H54 (cell line): ENCODE measurements around the gene IL13RA2.
A peak's percentile ranks its signal among the peaks of the same experiment; 100 is the strongest.

Experiments used
- DNase-seq: peaks from one replicate; pipeline ENCODE4 v3.0.0; 2011; ENCODE audit warnings: low spot score, mixed read lengths; ENCODE audit not compliant: insufficient read length
- FAIRE-seq: peaks from 3 replicates; lab custom pipeline; 2011; peaks lifted over from hg19 to GRCh38; lab: Jason Lieb, UNC
- POLR2A ChIP-seq: IDR thresholded peaks from 2 replicates; pipeline ENCODE4 v1.6.1; 2011; ENCODE audit warnings: low read depth, mild to moderate bottlenecking, low read length

IL13RA2 gene

DNA sequence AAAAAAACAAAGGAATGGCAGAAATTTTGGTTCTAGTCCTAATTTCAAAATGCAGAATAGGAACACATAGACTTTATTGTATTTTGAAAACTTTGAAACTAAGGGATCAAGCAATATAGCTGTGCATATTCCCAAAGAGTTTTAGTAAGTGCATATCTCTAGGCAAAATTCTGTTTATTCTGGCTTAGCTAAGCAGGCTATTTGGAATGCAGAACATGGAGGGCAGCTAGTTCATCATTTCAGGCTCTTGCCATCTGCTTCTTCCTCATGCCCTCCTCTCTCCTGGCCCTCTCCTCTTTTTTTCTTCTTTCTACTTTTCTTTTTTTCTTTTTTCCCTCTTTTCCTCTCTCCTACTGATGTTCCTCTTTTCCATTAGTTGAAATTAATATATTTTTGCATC lies 12.0 kb upstream of the IL13RA2 start:
- DNase-seq (no peak), FAIRE-seq (no peak)
- TF ChIP-seq POLR2A = no peak

DNA sequence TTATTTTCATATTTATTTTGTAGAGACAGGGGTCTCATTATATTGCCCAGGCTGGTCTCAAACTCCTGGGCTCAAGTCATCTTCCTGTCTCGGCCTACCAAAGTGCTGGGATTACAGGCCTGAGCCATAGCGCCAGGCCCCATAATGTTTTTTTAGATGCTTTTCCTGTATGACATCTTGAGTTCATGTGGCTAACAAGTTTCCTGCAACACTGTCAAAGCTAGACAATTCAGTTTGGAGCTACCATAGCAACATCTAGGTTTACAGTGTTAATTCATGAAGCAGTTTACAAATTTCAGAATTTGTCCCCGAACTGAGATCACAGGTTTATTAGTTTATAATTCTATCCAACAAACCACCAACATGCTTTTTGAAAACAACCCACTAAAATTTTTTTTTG lies 6.4 kb upstream of the IL13RA2 start:
- FAIRE-seq (no peak), DNase-seq (no peak)
- TF ChIP-seq POLR2A = no peak

DNA sequence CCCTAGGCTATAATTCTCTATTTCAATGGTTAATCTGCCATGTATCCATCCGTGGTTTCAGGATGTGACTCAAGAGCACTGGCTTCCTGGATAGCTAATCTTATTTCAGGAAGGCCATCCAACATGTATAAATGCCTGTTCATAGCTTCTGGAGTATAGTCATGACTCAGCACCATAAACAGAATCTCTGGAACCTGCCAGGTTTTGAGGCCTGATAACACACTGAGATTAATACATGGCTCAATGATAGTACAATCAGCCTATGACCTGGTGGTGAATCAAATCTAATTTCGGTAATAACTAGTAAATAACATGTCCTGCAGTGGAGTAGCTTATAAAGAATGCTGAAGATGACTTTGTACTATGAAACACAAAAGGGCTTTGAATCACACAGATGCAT lies 5.7 kb upstream of the IL13RA2 start:
- peak; percentile 11 for DNase-seq
- FAIRE-seq = peak; percentile 90
- no peak for TF ChIP-seq POLR2A

DNA sequence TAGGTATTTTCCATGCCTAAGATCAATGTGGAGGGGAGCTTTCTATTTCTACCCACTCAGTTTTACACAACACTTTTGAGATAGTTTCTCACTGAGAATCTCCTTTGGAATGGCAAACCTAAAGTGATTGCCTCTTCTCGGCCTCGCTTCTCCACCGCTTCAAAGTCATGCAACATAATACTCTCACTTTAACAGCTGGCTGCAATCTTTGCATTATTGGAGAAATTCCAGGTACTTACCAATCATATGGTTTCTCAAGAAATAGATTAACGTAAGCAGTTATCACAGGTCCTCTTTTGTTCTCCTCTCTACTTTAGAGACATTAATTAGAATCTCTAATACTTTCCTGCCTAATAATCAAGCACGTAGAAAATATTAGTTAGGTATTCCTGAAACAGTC lies 3.7 kb upstream of the IL13RA2 start:
- TF ChIP-seq POLR2A = no peak
- DNase-seq (no peak), FAIRE-seq (no peak)

DNA sequence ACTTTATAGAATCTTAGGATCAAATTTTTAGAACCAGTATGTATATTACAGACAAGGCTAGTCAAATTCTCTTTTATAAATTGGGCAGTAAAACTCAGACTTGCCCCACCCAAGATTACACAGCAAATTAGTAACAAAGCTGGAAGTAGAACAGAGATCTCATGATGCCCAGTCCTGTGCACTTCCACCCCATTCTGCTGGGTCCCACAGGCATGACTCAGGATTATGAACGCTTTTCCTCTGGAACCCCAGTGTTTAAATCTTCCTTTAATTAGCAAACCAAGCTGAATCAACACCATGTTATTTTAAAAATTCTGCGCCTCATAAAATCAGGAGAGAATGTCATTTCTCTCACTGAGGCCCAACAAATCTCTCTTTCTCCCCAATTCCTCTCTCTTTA lies 1.5 kb upstream of the IL13RA2 start:
- FAIRE-seq (peak; percentile 68), DNase-seq (no peak)
- TF ChIP-seq POLR2A = no peak

DNA sequence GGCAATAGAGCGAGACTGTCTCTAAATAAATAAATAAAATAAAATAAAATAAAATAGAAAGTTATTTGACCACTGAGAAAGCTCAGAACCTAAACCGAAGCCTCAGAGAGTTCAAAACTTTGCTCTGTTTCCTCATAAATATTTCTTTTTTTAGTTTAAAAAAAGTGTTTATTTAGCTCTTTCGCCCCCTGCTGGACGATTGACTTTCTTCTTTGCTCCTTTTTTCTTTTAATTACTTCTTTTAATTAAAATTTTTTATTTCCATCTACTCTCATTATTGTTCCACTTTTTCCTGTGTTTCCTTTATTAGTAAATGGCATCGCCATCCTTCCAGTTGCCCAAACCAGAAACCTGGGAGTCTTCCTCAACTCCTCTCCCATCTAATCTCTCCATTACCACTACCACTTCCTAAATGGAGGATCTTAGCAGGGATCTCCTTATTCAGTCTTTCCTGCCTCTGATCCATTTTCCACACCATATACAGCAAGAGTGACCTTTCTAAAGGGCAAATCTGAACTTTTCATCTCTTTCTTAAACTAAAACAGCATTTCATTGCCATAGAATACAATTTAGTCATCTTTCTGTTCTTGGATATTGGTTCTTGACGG lies 728 bp upstream of the IL13RA2 start:
- no peak for FAIRE-seq

DNA sequence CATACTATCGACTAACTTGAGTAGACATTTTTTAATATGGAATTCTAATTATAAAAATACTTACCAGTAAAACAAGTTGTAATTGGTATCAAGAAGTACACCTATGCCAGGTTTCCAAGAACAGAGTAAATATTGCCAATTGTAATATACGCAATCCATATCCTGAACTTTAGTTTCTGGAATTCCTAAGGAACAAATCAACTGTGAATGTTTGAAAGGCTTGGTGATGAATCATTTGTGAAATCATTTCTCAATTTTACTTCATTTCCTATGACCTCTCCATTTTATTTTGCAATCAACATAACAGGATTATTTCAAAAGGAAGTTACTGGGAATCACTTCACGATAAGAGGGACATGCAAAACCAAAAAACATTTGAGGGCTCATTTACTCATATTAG lies 3.7 kb downstream of the IL13RA2 start:
- no peak for DNase-seq
- FAIRE-seq = no peak
- TF ChIP-seq POLR2A = no peak

More for the DNA sequence above, 728 bp upstream of the IL13RA2 start:
- TF ChIP-seq POLR2A = no peak
- DNase-seq = no peak

DNA sequence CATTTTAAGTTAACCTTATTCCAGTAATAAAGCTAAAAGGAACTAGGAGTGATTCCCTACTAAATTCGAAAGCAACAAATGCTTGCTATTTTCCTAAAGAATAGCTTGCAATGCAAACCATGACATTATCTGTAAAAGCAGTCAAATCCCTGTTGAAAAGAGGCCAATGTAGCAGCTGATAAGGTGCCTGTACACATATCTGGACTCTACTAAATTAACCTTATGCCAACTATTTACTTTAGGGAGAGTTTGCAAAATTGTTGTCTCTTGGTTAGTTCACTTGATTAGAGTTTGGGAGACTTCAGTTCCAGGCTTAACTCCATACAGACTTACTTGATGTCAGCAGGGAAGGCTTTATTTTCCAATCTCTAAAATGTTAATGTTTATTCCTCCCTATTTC lies 6.0 kb downstream of the IL13RA2 start:
- DNase-seq (no peak), FAIRE-seq (no peak)
- TF ChIP-seq POLR2A = no peak

DNA sequence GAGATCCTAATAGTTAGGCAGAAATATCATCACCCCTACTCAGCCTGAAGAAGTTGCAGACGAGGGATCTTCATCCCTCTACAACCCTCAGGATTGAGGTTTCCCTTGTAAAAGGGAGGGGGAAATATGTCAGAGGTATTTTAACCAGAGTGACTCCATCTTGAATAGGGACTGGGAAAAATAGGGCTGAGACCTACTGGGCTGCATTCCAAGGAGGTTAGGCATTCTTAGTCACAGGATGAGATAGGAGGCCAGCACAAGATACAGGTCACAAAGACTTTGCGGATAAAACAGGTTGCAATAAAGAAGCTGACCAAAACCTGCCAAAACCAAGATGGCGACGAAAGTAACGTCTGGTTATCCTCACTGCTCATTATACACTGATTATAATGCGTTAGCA lies 17.5 kb downstream of the IL13RA2 start:
- DNase-seq = no peak
- no peak for FAIRE-seq
- TF ChIP-seq POLR2A = no peak

DNA sequence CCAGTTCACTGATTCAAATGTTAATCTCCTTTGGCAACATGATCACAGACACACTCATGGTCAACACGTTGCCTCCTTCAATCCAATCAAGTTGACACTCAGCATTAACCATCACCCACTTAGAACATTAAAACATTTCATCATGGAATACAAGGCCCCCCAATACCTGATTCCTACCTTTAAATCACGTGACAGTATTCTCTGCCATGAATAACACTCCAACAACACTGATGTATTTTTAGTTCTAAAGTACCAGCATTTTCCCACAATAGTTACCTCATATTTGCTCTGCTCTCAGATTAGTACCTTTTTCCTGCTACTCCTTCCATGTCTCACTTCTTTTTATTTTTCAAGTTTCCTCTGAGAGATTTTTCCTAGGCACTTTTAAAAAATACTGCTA lies 19.6 kb downstream of the IL13RA2 start:
- FAIRE-seq (no peak), DNase-seq (no peak)
- no peak for TF ChIP-seq POLR2A

DNA sequence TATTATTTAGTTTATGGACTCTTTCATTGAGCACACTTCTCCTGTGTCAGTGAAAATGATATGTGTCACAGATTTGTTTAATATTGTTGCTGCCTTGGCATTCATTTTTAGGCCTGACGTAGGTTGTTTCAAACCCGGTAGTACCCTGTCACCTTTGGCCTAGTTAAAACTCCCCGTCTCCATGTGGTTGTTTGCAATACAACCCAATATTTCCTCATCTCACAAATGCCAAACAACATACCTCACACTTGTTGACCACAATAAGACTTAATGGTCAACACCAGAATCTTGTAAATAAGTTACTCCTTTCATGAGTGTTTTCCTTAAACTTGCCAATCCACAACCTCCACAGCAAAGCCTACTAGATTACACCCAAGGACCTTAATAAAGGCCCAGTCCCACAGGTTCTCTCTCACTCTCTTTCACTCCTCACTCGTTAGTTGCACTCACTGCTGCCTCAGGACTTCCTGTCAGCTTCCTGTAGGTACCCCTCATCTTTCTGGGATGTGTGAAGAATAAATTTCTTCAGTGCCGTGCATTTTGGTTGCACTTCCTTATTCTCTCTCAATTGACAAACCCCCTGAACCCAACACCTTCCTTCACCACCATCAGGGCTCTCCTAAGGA lies 31.3 kb downstream of the IL13RA2 start:
- FAIRE-seq (no peak), DNase-seq (no peak)
- TF ChIP-seq POLR2A = no peak

DNA sequence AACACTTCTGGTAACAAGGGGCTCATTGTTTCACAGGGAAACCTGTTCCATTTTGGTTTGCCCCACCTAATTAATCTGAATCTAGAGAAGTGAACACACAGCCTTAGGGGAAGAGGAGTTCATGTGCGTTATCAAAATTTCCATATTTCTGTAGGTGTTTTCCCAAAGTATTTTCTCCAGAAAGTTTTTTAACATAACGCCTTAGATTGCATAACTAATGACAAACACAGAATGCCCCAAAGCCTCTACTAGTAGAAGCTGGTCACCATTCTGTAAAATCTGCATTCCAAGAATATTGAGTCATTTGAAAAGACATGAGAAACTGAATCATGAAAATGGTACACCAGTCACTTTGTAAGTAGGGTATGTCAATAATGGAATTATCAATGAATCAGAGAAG lies 41.1 kb downstream of the IL13RA2 start:
- FAIRE-seq (no peak), DNase-seq (no peak)
- TF ChIP-seq POLR2A = no peak

DNA sequence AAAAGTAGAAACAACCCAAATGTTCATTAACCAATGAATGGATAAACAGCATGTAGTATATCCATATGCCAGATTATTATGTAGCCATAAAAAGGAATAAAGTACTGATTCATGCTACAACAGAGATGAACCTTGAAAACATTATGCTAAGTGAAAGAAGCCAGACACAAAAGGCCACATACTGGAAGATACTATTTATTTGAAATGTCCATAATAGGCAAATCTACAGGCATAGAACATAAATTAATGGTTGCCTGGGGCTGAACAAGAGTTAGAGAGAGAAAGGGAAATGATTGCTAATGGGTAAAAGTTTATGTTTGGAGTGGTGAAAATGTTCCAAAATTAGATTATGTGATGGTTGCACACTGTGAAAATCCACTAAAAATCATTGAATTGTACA lies 44.4 kb downstream of the IL13RA2 start:
- TF ChIP-seq POLR2A = no peak
- DNase-seq (no peak), FAIRE-seq (no peak)

DNA sequence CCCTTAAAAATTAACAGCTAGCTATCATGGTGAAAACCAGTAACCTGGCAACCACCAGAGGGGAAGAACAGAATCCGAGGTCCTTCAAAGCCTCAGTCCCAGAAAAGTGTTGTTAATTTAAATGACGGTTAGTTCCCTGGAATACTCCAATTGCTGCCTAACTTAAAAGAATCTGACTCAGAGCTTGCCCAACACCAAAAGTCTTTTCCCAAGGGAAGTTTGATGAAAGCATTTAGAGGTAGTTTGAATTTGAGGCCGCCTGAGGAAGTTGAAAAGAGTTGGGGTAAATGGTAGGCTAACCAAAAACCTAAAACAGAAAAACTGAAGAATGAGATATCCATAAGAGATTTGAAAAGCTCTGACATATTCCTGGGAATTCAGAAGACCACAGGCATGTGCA lies 46.6 kb downstream of the IL13RA2 start:
- TF ChIP-seq POLR2A = no peak
- FAIRE-seq (no peak), DNase-seq (no peak)

DNA sequence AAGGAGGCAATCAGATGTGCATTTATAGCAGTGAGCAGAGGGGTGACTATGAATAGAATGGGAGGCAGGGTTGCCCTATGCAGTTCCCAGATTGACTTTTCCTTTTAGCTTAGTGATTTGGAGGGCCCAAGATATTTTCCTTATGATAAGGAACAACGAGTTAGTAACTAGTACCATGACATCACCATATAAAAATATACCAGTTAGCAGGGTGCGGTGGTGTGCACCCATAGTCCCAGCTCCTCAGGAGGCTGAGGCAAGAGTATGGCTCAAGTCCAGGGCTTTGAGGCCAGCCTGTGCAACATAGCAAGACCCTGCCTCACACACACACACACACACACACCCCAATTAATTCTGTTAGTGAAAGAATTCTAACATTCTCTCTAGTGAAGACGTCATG lies 53.0 kb downstream of the IL13RA2 start:
- DNase-seq (no peak), FAIRE-seq (no peak)
- no peak for TF ChIP-seq POLR2A
